ENCODE data around the gene MYO3B.
A peak's percentile ranks its signal among the peaks of the same experiment; 100 is the strongest.

MYO3B gene

DNA sequence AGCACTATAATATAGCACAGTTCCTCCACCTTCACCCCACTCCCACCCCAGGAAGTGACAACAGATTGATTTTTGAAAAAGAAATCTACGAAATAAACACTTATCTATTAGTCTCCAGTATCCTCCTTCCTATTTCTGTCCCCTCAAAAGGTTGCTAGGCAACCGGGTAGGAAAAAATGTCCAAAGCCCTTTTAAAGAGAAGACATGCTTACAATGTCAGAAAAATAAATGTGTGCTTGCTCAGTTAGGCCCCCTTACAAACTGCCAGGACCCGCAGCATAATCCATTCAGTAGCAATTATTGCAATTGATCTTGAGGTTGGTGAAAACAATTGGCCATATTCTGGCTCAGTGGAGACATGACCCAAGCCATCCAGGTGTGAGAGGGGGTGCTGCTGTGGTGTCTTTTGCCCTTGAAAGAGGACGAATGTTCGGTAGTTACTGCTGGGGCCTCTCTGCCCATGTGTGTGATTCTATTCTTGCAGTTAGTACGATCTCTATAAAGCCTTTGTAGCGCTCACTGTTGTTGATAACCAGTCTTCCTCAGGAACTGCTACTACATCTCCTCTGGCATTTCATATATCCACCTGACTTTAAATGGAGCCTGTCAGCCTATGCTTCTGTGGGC is 144.3 kb downstream of the MYO3B start:
- Histone ChIP-seq H3K4me1 (no peaks in the 10 kb centered on the region), H3K36me3 (no peaks in the 10 kb centered on the region), H3K4me3 (ENCODE audit: low read depth, low read length) (no peak overlapping the region), H3K27me3 (no peaks in the 10 kb centered on the region), H3K9me3 (no peaks in the 10 kb centered on the region)
- DNase-seq = no peak
- TF ChIP-seq CTCF (IDR thresholded peaks at IDR 0.05; ENCODE audit: low read depth, low read length) = no peak

DNA sequence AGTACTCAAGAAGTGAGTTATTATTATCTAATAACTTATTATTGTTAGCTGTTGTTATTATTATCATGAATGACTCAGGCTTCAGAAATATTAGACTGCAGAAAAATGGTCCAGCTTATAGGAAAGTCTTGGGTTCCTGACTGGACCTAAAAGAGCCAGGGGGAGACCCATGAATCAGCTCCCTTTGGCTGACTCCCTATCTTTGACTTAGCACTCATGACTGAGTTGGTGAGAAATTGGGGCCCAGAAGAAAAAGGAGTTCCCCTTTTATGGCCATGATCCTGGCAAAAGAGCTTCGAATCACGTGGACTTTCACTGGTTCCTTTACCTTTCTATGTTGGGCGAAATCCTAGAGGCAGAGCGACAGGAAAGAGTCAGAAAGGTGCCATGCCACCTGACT is 145.8 kb downstream of the MYO3B start:
- no peak for DNase-seq
- no peak for TF ChIP-seq CTCF (IDR thresholded peaks at IDR 0.05; ENCODE audit: low read depth, low read length)

GRCh38 chr2:170324640-170325046 is 146.7 kb downstream of the MYO3B start:
- Histone ChIP-seq H3K4me1 (no peaks in the 10 kb centered on the region), H3K36me3 (no peaks in the 10 kb centered on the region), H3K27me3 (no peaks in the 10 kb centered on the region), H3K9me3 (no peaks in the 10 kb centered on the region), H3K4me3 (ENCODE audit: low read depth, low read length) (no peak overlapping the region)
- DNase-seq = peak; percentile 24
- TF ChIP-seq CTCF (IDR thresholded peaks at IDR 0.05; ENCODE audit: low read depth, low read length) = peak; percentile 75

More for the DNA sequence above, 145.8 kb downstream of the MYO3B start:
- Histone ChIP-seq H3K9me3 (no peaks in the 10 kb centered on the region), H3K27me3 (no peaks in the 10 kb centered on the region), H3K4me3 (ENCODE audit: low read depth, low read length) (no peak overlapping the region), H3K4me1 (no peaks in the 10 kb centered on the region), H3K36me3 (no peaks in the 10 kb centered on the region)

GRCh38 chr2:170330881-170331280 is 152.9 kb downstream of the MYO3B start:
- Histone ChIP-seq H3K4me3 (ENCODE audit: low read depth, low read length) (no peak overlapping the region), H3K4me1 (no peaks in the 10 kb centered on the region), H3K9me3 (no peaks in the 10 kb centered on the region), H3K36me3 (no peaks in the 10 kb centered on the region), H3K27me3 (no peaks in the 10 kb centered on the region)
- no peak for TF ChIP-seq CTCF (IDR thresholded peaks at IDR 0.05; ENCODE audit: low read depth, low read length)
- DNase-seq = no peak

DNA sequence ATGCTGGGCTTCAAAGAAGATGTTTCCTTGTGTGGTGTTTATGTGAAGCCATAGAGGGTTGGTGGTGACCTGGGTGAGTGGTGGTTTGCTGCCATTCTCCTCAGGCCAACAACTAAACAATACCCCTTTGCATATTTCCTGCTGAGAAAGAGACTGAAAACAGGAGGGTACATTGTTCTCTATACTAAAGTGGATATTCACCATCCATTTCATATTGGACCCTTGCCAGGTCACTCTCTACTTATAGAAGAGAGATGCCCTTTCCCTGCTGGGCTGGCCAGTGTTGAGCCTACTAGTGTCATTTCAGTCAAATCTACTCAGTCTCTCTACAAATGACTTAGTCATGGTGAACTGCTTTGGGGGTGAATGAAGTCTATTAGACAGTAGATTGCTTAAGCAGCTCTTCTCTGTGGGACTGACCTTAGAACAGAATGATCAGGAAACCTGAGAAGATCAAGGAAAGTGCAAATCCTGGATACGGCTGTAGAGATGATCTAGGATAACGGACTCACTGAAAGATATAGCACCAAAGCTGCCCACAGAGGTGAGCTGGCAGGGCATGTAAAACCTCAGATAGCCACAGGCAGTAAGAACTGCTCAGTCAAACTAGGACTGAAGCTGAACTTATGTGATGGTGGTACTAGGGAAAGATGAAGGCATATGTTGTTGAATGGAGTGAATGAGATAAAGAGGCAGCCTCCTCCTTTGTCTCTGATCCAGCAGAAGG is 154.9 kb downstream of the MYO3B start:
- Histone ChIP-seq H3K4me1 (no peaks in the 10 kb centered on the region), H3K27me3 (no peaks in the 10 kb centered on the region), H3K36me3 (no peaks in the 10 kb centered on the region), H3K9me3 (no peaks in the 10 kb centered on the region), H3K4me3 (ENCODE audit: low read depth, low read length) (no peak overlapping the region)
- TF ChIP-seq CTCF (IDR thresholded peaks at IDR 0.05; ENCODE audit: low read depth, low read length) = no peak
- no peak for DNase-seq

DNA sequence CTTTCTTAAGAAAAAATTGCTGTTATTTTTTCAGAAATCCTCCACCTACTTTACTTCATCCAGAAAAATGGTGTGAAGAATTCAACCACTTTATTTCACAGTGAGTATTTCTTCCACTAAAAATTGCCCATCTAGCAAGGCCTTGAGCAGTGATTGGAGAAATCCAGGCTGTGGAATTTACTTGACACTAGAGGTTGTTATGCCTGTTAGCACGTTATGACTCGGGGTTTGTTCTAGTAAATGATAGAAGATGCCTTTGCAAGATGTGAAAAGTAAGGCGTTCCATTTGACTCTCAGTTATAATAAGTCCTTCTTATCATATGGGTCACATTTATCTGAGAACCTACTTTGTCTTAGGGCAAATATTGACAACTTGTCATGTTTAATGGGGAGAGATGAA is 157.4 kb downstream of the MYO3B start:
- H3K9me3 ChIP-seq = no peaks in the 10 kb centered on the region
- H3K36me3 ChIP-seq = no peaks in the 10 kb centered on the region
- no peaks in the 10 kb centered on the region for H3K27me3 ChIP-seq
- no peaks in the 10 kb centered on the region for H3K4me1 ChIP-seq
- no peak for DNase-seq
- TF ChIP-seq CTCF (IDR thresholded peaks at IDR 0.05; ENCODE audit: low read depth, low read length) = no peak
- H3K4me3 ChIP-seq (ENCODE audit: low read depth, low read length) = no peak overlapping the region
